SK-N-SH (cell line): ENCODE data around the gene CYP46A1.

Experiments used
- CHD2 ChIP-seq: fragments of 150-350 bp; IDR thresholded peaks from 2 replicates; pipeline ENCODE4 v1.6.1; 2018; ENCODE audit warnings: low read length; ENCODE audit not compliant: partially characterized antibody
- CTCF ChIP-seq: fragments of 200-600 bp; sonication (generic); IDR thresholded peaks from 2 replicates; pipeline ENCODE4 v1.6.1; 2017; ENCODE audit warnings: antibody characterized with exemption, mild to moderate bottlenecking, moderate library complexity
- EP300 ChIP-seq, 2 experiments: IDR thresholded peaks; 2 replicates each; pipeline versions ENCODE4 v1.4.0 to v1.6.1; 2012; ENCODE audit warnings: borderline replicate concordance in 1 of 2, low read depth in 1 of 2, low read length in 1 of 2
- JUND ChIP-seq: IDR thresholded peaks from 2 replicates; pipeline ENCODE4 v1.4.0; 2012
- MXI1 ChIP-seq: IDR thresholded peaks from 2 replicates; pipeline ENCODE4 v1.6.1; 2012; ENCODE audit warnings: mild to moderate bottlenecking, low read depth, low read length, improper control_type of control experiment
- RAD21 ChIP-seq: IDR thresholded peaks from 2 replicates; pipeline ENCODE4 v1.6.1; 2012; ENCODE audit warnings: mild to moderate bottlenecking, low read length
- TCF12 ChIP-seq: IDR thresholded peaks from 2 replicates; pipeline ENCODE4 v1.4.0; 2012
- YY1 ChIP-seq: IDR thresholded peaks from 2 replicates; pipeline ENCODE4 v1.4.0; 2012; ENCODE audit warnings: low read depth, mild to moderate bottlenecking
- ZBTB33 ChIP-seq: IDR thresholded peaks from 2 replicates; pipeline ENCODE4 v1.4.0; 2012; ENCODE audit warnings: low read depth, borderline replicate concordance

GRCh38 chr14:99722741-99723140, 38.6 kb downstream of the CYP46A1 start:
- no peak for TF ChIP-seq MXI1
- no peak for TF ChIP-seq EP300 (IDR thresholded peaks at IDR 0.05; ENCODE audit: borderline replicate concordance in 1 of 2, low read depth in 1 of 2, low read length in 1 of 2)
- TF ChIP-seq ZBTB33: no peak
- TF ChIP-seq CHD2: no peak
- no peak for TF ChIP-seq CTCF
- TF ChIP-seq JUND: no peak
- TF ChIP-seq YY1: no peak
- no peak for TF ChIP-seq RAD21
- no peak for TF ChIP-seq TCF12
